GM18867 (cell line): ENCODE data around the gene PHKB.
A peak's percentile ranks its signal among the peaks of the same experiment; 100 is the strongest.
"Not testable (repeated sequence)": the region's sequence is repeated elsewhere in the genome, so short reads cannot be mapped to it uniquely, and the experiment has no call there.

ENCODE experiments used
- ATAC-seq: cut with Tn5 transposase; IDR thresholded peaks from one replicate; pipeline ENCODE4 v1.9.1; 2021; ENCODE audit warnings: mild to moderate bottlenecking, moderate library complexity; ENCODE audit not compliant: unreplicated experiment

PHKB gene

GRCh38 chr16:47554587-47554986, 93.5 kb downstream of the PHKB start:
- not testable (repeated sequence) for ATAC-seq

GRCh38 chr16:47561286-47561685, 100.2 kb downstream of the PHKB start:
- ATAC-seq = no peak

- ATAC-seq = no peak
Observed at GRCh38 chr16:47562366-47562765, 101.2 kb downstream of the PHKB start.

GRCh38 chr16:47565454-47565853, 104.3 kb downstream of the PHKB start:
- ATAC-seq = no peak

GRCh38 chr16:47567321-47567720, 106.2 kb downstream of the PHKB start:
- ATAC-seq = no peak

GRCh38 chr16:47568351-47568750, 107.2 kb downstream of the PHKB start:
- ATAC-seq = no peak

GRCh38 chr16:47571049-47571448, 109.9 kb downstream of the PHKB start:
- ATAC-seq = no peak

GRCh38 chr16:47571711-47572110, 110.6 kb downstream of the PHKB start:
- ATAC-seq = no peak

GRCh38 chr16:47574091-47575054, 113.2 kb downstream of the PHKB start:
- ATAC-seq = peak; percentile 66

- ATAC-seq = no peak
Observed at GRCh38 chr16:47577029-47577428, 115.9 kb downstream of the PHKB start.

- ATAC-seq = no peak
Observed at GRCh38 chr16:47578033-47578432, 116.9 kb downstream of the PHKB start.

GRCh38 chr16:47578573-47578972, 117.4 kb downstream of the PHKB start:
- no peak for ATAC-seq

GRCh38 chr16:47581114-47581513, 120.0 kb downstream of the PHKB start:
- no peak for ATAC-seq

GRCh38 chr16:47584464-47585225, 123.5 kb downstream of the PHKB start:
- ATAC-seq = no peak

- ATAC-seq = no peak
Observed at GRCh38 chr16:47586121-47586520, 125.0 kb downstream of the PHKB start.

- no peak for ATAC-seq
Observed at GRCh38 chr16:47590472-47590871, 129.3 kb downstream of the PHKB start.

- ATAC-seq = no peak
Observed at GRCh38 chr16:47592232-47592631, 131.1 kb downstream of the PHKB start.

- peak; percentile 90 for ATAC-seq
Observed at GRCh38 chr16:47599512-47599911, 138.4 kb downstream of the PHKB start.

- ATAC-seq = no peak
Observed at GRCh38 chr16:47600376-47600775, 139.2 kb downstream of the PHKB start.

GRCh38 chr16:47604306-47604705, 143.2 kb downstream of the PHKB start:
- ATAC-seq = no peak

- ATAC-seq = no peak
Observed at GRCh38 chr16:47611042-47611441, 149.9 kb downstream of the PHKB start.
